HG03342 (cell line): ENCODE results near the gene TFAP2D.

Source experiments
- ATAC-seq: cut with Tn5 transposase; IDR thresholded peaks from one replicate; pipeline ENCODE4 v1.9.1; 2021; ENCODE audit warnings: mild to moderate bottlenecking, moderate library complexity; ENCODE audit not compliant: unreplicated experiment

Gene TFAP2D

GRCh38 chr6:50818020-50818419 lies 104.7 kb downstream of the TFAP2D start:
- no peak for ATAC-seq

GRCh38 chr6:50818673-50819072 lies 105.3 kb downstream of the TFAP2D start, which contains the start of gene TFAP2B:
Gene TFAP2B, plus strand, starts transcription at chr6:50818871. Its CDS starts 21 bp downstream, at chr6:50818892.
- no peak for ATAC-seq

DNA sequence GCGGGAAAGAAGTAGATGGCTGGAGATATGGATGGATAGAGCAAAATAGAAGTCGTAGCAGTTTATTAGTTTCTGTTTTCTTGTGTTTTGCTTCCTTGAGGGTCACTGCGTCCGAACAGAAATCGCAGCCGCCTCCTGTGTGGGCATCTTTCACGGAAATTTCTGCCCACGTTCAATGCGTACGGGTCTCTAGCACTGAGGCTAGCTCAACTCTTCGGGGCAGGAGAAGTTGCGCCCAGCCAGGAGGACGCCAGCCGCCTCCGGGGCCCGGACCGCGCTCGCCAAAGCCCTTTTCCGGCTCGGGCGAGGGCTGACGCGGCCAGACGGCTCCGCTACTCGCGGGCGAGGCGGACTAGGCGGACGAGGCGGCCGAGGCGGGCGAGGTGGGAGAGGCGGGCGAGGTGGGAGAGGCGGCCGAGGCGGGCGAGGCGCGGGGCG lies 106.2 kb downstream of the TFAP2D start:
- no peak for ATAC-seq

DNA sequence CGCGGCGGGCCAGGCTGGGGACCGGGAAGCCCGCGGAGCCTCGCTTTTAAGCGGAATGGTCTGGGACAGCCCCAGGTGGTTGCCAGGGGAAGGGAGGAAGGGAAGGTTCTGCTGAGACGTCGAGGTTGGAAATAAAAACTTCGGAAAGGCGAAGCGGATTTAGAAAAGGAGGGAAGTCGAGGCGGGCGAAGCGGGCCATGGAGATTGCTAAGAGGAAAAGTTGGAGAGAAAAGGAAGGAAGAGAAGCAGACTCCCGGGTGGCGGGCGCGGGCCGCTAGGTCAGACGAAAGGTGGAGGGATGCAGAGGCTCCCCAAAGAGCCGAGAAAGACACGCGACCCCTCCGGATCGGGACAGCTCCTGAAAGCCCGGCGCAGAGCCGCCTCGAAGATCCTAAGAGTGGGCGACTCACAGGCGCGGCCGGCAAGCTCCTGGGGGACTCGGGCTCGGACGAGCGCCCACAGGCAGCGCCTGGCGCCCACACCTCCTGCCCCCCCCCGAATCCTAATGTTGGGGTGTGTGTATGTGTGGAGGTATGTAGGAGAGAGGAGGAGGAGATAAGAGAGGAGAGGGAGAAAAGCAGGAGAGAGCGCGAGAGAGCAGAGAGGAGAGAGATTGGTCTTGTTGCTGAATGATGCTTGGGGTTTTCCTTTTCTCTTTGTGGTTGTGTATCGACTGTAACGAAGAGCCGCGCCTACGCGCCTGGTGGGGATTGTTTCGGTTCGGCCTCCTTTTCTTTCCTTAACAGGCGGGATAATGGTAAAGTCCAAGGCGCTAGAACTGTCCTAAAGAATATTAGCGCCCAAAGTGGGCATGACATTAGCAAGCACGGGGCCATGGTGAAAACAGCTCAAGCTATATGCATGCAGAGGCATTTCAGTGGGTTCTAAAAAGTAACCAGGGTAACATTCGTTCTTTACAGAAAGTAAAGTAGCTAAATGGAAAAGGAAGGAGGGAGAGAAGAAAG lies 106.9 kb downstream of the TFAP2D start:
- no peak for ATAC-seq

DNA sequence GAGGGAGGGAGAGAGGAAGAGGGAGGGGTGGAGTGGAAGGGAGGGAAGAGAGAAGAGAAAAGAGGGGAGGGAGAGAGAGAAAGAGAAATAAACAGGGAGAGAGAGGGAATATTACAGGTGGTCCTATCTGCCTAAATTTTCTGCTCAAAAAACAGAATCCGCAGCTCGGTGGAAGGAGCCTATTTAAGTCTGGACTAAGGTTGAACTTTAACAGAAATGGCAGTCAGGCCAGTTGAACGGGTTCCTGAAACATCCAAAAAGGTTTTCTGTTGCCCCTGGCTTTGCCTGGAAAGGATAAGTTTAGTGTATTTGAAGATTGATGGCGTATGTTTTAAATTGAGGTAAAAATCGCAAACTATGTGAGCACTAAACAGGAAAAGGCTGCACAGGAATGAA lies 107.5 kb downstream of the TFAP2D start:
- no peak for ATAC-seq

DNA sequence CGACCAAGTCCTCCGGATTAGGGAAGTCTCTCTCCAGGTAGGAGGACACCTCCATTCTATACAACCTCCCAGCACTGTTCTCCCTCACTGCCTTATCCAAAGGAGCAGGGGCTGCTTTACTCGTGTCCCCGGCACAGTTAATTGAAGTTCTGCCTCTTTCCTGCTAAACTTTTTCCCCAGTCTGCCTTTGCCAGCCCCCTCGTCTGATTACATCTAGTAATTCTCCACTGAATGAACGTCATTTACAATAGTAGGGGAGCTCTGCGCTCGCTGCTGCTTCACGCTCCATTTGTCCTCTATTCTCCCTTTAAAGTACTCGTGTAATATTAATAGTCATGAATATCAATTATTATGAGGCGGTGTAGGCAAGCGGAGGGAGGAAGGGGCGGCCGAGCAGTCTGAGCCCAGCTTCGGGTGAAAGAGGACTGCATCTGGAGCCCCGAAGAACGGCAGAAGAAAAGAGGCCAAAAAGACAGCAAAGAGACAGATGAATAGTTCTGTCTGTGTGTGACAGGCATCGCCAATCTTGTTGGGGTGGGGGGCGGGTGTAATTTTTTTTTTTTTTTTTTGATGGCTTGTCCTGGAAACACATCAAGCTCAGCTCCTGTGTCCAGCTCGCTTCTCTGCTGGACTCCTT lies 108.2 kb downstream of the TFAP2D start:
- ATAC-seq: no peak

GRCh38 chr6:50822078-50822476 lies 108.8 kb downstream of the TFAP2D start:
- ATAC-seq: no peak
